T-helper 9 cell (primary cell): ENCODE measurements around the gene LPAR2.
A peak's percentile ranks its signal among the peaks of the same experiment; 100 is the strongest.
"Not testable (repeated sequence)": the region's sequence is repeated elsewhere in the genome, so short reads cannot be mapped to it uniquely, and the experiment has no call there.

Experiments used
- DNase-seq: peaks from one replicate; pipeline ENCODE4 v3.0.0-alpha.2; 2020

The LPAR2 gene

GRCh38 chr19:19630426-19630825 is 2.4 kb upstream of the LPAR2 start:
- DNase-seq, result no peak

GRCh38 chr19:19630062-19630414 is 2.0 kb upstream of the LPAR2 start:
- no peak for DNase-seq

GRCh38 chr19:19628501-19629134 is 598 bp upstream of the LPAR2 start:
- peak; percentile 31 for DNase-seq

- no peak for DNase-seq
Measured at GRCh38 chr19:19626516-19627472, 1.2 kb downstream of the LPAR2 start.

- DNase-seq, result no peak
Measured at GRCh38 chr19:19624032-19624570, 3.9 kb downstream of the LPAR2 start.

GRCh38 chr19:19623383-19623782 is 4.6 kb downstream of the LPAR2 start:
- no peak for DNase-seq

GRCh38 chr19:19619849-19620210 is 8.2 kb downstream of the LPAR2 start:
- DNase-seq, result no peak

GRCh38 chr19:19619181-19619848 is 8.7 kb downstream of the LPAR2 start:
- no peak for DNase-seq

GRCh38 chr19:19618219-19619051 is 9.6 kb downstream of the LPAR2 start, which contains the start of gene PBX4:
PBX4 (minus strand) TSS chr19:19618687; CDS start chr19:19618629, 58 bp downstream.
- DNase-seq, result peak; percentile 99

- peak; percentile 30 for DNase-seq
Measured at GRCh38 chr19:19615086-19615485, 12.9 kb downstream of the LPAR2 start.

- no peak for DNase-seq
Measured at GRCh38 chr19:19613506-19613905, 14.5 kb downstream of the LPAR2 start.

GRCh38 chr19:19610376-19611202 is 17.4 kb downstream of the LPAR2 start:
- DNase-seq, result no peak

- not testable (repeated sequence) for DNase-seq
Measured at GRCh38 chr19:19606686-19607085, 21.3 kb downstream of the LPAR2 start.

- DNase-seq, result peak; percentile 45
Measured at GRCh38 chr19:19606021-19606420, 22.0 kb downstream of the LPAR2 start.

- DNase-seq, result no peak
Measured at GRCh38 chr19:19602713-19603324, 25.2 kb downstream of the LPAR2 start.

GRCh38 chr19:19602136-19602712 is 25.8 kb downstream of the LPAR2 start:
- DNase-seq, result no peak

- no peak for DNase-seq
Measured at GRCh38 chr19:19600793-19601330, 27.2 kb downstream of the LPAR2 start.

- DNase-seq, result peak; percentile 56
Measured at GRCh38 chr19:19598728-19599451, 29.1 kb downstream of the LPAR2 start.

- DNase-seq, result peak; percentile 32
Measured at GRCh38 chr19:19597809-19598306, 30.2 kb downstream of the LPAR2 start.
